ENCODE results near the gene PRKCE. TPM values are rescaled to one million over a fixed set of nuclear protein-coding genes. Genes with fewer than 3 reads are reported as not detected.

PRKCE gene
- total and polyA plus RNA-seq, 11 donors, result 4.1 to 22.3 (median 16.2) TPM

DNA sequence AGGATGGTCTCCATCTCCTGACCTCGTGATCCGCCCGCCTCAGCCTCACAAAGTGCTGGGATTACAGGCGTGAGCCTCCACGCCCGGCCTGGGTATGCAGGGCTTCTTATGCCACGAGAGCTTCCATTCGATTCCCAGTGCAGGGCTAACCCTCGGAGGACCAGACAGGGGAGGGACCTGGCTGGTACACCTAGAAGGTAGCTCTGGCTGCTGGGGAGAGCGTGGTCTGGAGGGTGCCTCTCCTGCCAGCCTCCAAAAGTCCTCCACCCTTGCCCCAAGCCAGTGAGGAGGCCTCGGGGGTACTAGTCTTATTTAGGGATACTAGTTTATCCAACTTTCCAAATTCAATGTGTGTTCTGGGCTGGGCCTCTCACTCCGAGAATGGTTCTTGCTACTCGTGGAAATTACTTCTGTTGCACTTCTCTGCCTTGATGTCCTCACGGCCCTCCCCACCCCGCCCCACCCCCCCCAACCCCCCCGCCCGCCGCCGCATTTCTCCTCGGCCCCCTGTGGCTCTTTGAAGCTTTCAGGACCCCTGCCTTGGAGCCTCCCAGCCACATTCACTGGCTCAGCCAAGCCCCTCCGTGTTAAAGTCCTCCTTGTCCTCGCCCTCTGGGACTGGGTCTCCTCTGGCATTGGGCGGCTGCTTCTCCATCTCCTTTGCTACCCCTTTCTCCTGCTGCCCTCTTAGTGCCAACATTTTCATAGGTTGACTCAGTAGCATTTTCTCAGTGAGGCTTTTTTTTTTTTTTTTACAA lies 502.7 kb downstream of the PRKCE start:
- WGBS, 4 donors, result 87 to 91% (median 88%) methylated on average over 19 to 23 of the region's 23 CpGs
- intact Hi-C loops (cut with DNase I), result no loop called here
- no peaks in the 10 kb centered on the region for H3K27me3 ChIP-seq
- peaks cover 0 to 35% (median 16%) of the 10 kb centered on the region in 12 donors for H3K4me1 ChIP-seq
- no peak for DNase-seq
- H3K4me3 ChIP-seq, result no peak overlapping the region
- H3K36me3 ChIP-seq, result peaks cover 0 to 13% (median 3%) of the 10 kb centered on the region in 9 donors
- no peaks in the 10 kb centered on the region for H3K9me3 ChIP-seq
- H3K27ac ChIP-seq, result no peak overlapping the region
- ATAC-seq, result no peak
- TF ChIP-seq, protein P1, sequence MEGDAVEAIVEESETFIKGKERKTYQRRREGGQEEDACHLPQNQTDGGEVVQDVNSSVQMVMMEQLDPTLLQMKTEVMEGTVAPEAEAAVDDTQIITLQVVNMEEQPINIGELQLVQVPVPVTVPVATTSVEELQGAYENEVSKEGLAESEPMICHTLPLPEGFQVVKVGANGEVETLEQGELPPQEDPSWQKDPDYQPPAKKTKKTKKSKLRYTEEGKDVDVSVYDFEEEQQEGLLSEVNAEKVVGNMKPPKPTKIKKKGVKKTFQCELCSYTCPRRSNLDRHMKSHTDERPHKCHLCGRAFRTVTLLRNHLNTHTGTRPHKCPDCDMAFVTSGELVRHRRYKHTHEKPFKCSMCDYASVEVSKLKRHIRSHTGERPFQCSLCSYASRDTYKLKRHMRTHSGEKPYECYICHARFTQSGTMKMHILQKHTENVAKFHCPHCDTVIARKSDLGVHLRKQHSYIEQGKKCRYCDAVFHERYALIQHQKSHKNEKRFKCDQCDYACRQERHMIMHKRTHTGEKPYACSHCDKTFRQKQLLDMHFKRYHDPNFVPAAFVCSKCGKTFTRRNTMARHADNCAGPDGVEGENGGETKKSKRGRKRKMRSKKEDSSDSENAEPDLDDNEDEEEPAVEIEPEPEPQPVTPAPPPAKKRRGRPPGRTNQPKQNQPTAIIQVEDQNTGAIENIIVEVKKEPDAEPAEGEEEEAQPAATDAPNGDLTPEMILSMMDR (IDR thresholded peaks at IDR 0.05), result no peak
- no peak for TF ChIP-seq POLR2A (IDR thresholded peaks at IDR 0.05)

DNA sequence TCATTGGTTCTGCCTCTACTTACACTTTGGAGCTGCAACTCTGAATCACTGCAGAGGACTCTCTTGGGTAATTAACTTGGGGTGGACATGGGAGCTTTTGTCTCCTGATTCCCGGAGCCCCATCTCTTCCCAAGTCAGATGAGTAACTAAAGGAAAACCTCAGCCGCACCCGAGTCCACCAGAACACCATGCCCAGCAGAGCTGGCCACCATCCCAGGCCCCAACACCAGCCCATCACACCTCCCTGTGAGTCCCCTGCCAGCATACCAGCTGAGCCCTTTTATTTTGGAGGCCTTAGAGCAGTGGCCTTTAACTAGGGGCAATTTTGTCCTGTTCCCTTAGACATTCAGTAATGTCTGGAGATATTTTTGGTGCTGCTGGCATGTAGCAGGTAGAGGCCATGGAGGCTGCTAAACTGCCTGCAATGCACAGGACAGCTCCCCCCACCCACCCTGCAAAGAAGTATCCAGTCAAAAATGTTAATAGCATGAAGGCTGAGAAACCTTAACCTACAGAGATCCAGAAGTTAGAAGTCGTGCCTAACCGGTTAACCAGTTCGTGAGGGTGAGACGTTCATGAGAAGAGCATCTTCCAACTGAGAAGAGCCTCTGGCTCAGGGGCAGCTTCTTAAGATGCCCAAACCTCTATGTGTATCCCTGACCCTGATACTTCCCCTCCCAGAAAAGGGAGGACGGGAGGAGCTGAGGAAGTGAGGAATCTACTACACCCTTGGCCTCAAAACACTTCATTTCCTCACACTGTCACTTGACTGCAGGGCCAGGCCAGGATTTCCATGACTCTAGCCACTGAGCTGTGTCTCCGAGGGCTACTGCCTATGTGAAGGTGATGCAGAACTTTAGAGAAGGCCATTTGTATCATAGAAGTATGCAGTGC lies 505.8 kb downstream of the PRKCE start:
- intact Hi-C loops (cut with DNase I), result no loop called here
- Histone ChIP-seq H3K4me1 (peaks cover 0 to 36% (median 23%) of the 10 kb centered on the region in 12 donors), H3K4me3 (no peak overlapping the region), H3K27ac (peak overlapping the region in 5 of 12 donors; percentile 8 to 58 (median 19)), H3K27me3 (no peaks in the 10 kb centered on the region), H3K36me3 (peaks cover 0 to 20% (median 3%) of the 10 kb centered on the region in 9 donors), H3K9me3 (no peaks in the 10 kb centered on the region)
- ATAC-seq (peak; percentile 81 to 84 (median 82)), DNase-seq (peak in 1 of 5 donors; percentile 58)
- no peak for TF ChIP-seq POLR2A (IDR thresholded peaks at IDR 0.05)
- TF ChIP-seq, protein P1 (IDR thresholded peaks at IDR 0.05), result no peak
- WGBS, 4 donors, result 57 to 66% (median 62%) methylated on average over 7 to 9 of the region's 9 CpGs

DNA sequence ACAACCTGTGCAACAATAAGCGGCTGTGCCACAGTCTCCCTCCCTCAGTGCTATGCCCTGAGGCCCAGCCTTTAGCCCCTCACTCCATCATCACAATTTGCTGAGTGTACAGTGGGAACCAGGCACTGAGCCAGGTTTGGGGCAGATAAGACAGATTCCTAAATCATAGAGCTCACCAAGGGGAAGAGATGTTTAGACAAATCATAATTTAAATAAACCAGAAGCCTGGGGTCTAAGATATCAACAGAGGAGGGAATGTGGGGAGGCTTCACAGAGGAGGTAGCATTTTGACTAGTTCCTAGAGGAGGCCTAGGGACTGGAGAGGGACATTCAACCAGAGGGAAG lies 506.5 kb downstream of the PRKCE start:
- TF ChIP-seq POLR2A (IDR thresholded peaks at IDR 0.05), result no peak
- TF ChIP-seq, protein P1 (IDR thresholded peaks at IDR 0.05), result no peak
- DNase-seq (no peak), ATAC-seq (peak in 1 of 4 donors; percentile 15)
- H3K9me3 ChIP-seq, result no peaks in the 10 kb centered on the region
- no peak overlapping the region for H3K4me3 ChIP-seq
- intact Hi-C loops (cut with DNase I), result no loop called here
- peak overlapping the region in 3 of 12 donors; percentile 8 to 58 (median 28) for H3K27ac ChIP-seq
- peaks cover 0 to 42% (median 26%) of the 10 kb centered on the region in 12 donors for H3K4me1 ChIP-seq
- WGBS, 4 donors, result 80 to 100% (median 91%) methylated on average over 1 of the region's 1 CpG
- no peaks in the 10 kb centered on the region for H3K27me3 ChIP-seq
- peaks cover 0 to 14% (median 3%) of the 10 kb centered on the region in 9 donors for H3K36me3 ChIP-seq

DNA sequence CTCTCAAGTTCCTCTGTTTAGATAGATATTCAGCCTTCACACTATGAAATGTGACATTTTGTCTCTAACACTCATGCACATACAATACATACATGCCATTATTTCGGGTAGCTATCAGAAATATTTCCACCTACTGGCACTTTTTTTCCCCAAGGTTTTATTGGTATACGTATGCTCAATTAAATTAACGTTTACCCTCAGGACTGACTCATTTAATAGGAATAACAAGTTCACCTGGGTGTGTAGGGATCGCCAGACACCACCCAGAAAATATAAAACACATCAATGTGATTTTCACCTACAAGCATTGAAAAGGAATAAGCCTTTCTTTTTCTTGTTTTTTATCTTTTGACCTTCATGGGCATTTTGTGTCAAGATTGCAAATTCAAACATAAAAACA lies 507.2 kb downstream of the PRKCE start:
- intact Hi-C loops (cut with DNase I), result no loop called here
- WGBS, 4 donors, result 90 to 96% (median 94%) methylated on average over 4 of the region's 4 CpGs
- Histone ChIP-seq H3K9me3 (no peaks in the 10 kb centered on the region), H3K4me3 (no peak overlapping the region), H3K36me3 (peaks cover 0 to 14% (median 3%) of the 10 kb centered on the region in 9 donors), H3K27me3 (no peaks in the 10 kb centered on the region), H3K27ac (no peak overlapping the region), H3K4me1 (peaks cover 0 to 43% (median 27%) of the 10 kb centered on the region in 12 donors)
- no peak for ATAC-seq
- TF ChIP-seq, protein P1 (IDR thresholded peaks at IDR 0.05), result no peak
- no peak for TF ChIP-seq POLR2A (IDR thresholded peaks at IDR 0.05)
- DNase-seq, result no peak
